Hepatocyte (in vitro differentiated cells): ENCODE results near the gene SEPTIN5. TPM values are rescaled to one million over a fixed set of nuclear protein-coding genes. Genes with fewer than 3 reads are reported as not detected.
"Not testable (repeated sequence)": the region's sequence is repeated elsewhere in the genome, so short reads cannot be mapped to it uniquely, and the experiment has no call there.

Experiments
- DNase-seq: peaks from one replicate; pipeline ENCODE4 v3.0.0-alpha.2; 2016; ENCODE audit warnings: low spot score
- H2AFZ ChIP-seq: fragments of 200-600 bp; sonication (generic); 2 replicates; pipeline ENCODE4 v1.6.0; 2016; ENCODE audit warnings: antibody characterized with exemption, mild to moderate bottlenecking
- H3K27ac ChIP-seq: fragments of 200-600 bp; sonication (generic); 2 replicates; pipeline ENCODE4 v1.5.1; 2016; ENCODE audit warnings: mild to moderate bottlenecking
- H3K27me3 ChIP-seq: fragments of 200-600 bp; sonication (generic); 2 replicates; pipeline ENCODE4 v1.6.1; 2016
- H3K36me3 ChIP-seq: fragments of 200-600 bp; sonication (generic); replicated peaks from 2 replicates; pipeline ENCODE4 v1.5.1; 2016; ENCODE audit warnings: low read depth; ENCODE audit not compliant: insufficient read depth
- H3K4me1 ChIP-seq: fragments of 200-600 bp; sonication (generic); 2 replicates; pipeline ENCODE4 v1.5.1; 2016; ENCODE audit warnings: mild to moderate bottlenecking, moderate library complexity; ENCODE audit not compliant: insufficient read depth
- H3K4me2 ChIP-seq: fragments of 200-600 bp; sonication (generic); 2 replicates; pipeline ENCODE4 v1.6.0; 2016
- H3K4me3 ChIP-seq: fragments of 200-600 bp; sonication (generic); 2 replicates; pipeline ENCODE4 v1.5.1; 2016; ENCODE audit warnings: mild to moderate bottlenecking
- H3K79me2 ChIP-seq: fragments of 200-600 bp; sonication (generic); 2 replicates; pipeline ENCODE4 v1.6.0; 2017; ENCODE audit warnings: mild to moderate bottlenecking
- H3K9me2 ChIP-seq: fragments of 200-600 bp; sonication (generic); replicated peaks from 2 replicates; pipeline ENCODE4 v1.6.0; 2017; ENCODE audit warnings: mild to moderate bottlenecking; ENCODE audit not compliant: insufficient read depth
- H3K9me3 ChIP-seq: fragments of 200-600 bp; sonication (generic); 2 replicates; pipeline ENCODE4 v1.5.1; 2016; ENCODE audit warnings: low read depth, mild to moderate bottlenecking
- H4K20me1 ChIP-seq: fragments of 200-600 bp; sonication (generic); 2 replicates; pipeline ENCODE4 v1.6.0; 2016; ENCODE audit warnings: mild to moderate bottlenecking; ENCODE audit not compliant: insufficient read depth, poor library complexity, severe bottlenecking
- EZH2 ChIP-seq: fragments of 200-600 bp; sonication (generic); IDR thresholded peaks from 2 replicates; pipeline ENCODE4 v1.6.1; 2016; ENCODE audit warnings: antibody characterized with exemption, mild to moderate bottlenecking, borderline replicate concordance
- EZH2phosphoT487 ChIP-seq: fragments of 200-600 bp; sonication (generic); IDR thresholded peaks from one replicate; pipeline ENCODE4 v1.6.1; 2018; ENCODE audit warnings: antibody characterized with exemption, mild to moderate bottlenecking, low read depth, moderate library complexity; ENCODE audit not compliant: unreplicated experiment, severe bottlenecking
- WGBS: methylation state at CpG from one replicate; pipeline ENCODE4 v1.1.6; 2016; ENCODE audit warnings: low lambda C conversion rate; ENCODE audit errors: missing lambda C conversion rate; 5-methylcytosine and 5-hydroxymethylcytosine counted together
- polyA plus RNA-seq: library from polyadenylated mRNA; unstranded; fragments of >200 nt; fragmentation: Nextera tagmentation; extraction: Ambion mirVana; gene quantifications from 2 replicates; pipeline ENCODE4 v1.2.1, GENCODE V29; 2016
- total RNA-seq: library from RNA; depleted of rRNA; stranded (reverse); fragments of >200 nt; gene quantifications from 2 replicates; pipeline ENCODE4 v1.2.3, GENCODE V29; 2014
- TF ChIP-seq, protein P1 (sequence below): fragments of 200-600 bp; sonication (generic); IDR thresholded peaks from 2 replicates; pipeline ENCODE4 v1.5.1; 2016; ENCODE audit warnings: antibody characterized with exemption, mild to moderate bottlenecking; ENCODE audit not compliant: poor library complexity

Gene SEPTIN5
- total and polyA plus RNA-seq, 2 experiments from 2014 or later: 9.4 to 10.0 TPM

DNA sequence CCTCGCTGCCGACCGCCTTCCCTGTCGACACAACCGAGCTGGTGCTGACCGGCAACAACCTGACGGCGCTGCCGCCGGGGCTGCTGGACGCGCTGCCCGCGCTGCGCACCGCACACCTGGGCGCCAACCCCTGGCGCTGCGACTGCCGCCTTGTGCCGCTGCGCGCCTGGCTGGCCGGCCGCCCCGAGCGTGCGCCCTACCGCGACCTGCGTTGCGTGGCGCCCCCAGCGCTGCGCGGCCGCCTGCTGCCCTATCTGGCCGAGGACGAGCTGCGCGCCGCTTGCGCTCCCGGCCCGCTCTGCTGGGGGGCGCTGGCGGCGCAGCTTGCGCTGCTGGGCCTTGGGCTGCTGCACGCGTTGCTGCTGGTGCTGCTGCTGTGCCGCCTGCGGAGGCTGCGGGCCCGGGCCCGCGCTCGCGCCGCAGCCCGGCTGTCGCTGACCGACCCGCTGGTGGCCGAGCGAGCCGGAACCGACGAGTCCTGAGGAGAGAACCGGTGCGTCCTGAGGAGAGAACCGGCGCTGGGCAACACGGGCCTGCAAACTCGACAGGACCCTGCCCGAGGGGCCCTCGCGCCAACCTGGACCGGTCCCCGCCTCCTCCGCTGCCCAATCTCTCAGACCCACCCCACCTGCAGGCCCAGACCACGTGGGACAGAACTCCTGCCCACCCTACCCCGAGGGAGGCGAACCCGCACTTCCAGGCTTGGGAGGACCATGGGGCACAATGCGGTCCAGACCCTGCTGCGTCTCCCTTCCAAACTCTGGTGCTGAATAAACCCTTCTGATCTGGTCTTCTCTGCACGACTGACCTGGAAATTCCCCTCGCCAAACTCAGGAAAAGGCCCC lies 9.9 kb downstream of the SEPTIN5 start:
- Histone ChIP-seq H3K79me2 (no peaks in the 10 kb centered on the region), H3K4me3 (no peak overlapping the region), H3K9me3 (no peaks in the 10 kb centered on the region), H3K4me2 (peak overlapping the region; percentile 79), H2AFZ (no peak overlapping the region), H3K27me3 (peaks cover 73% of the 10 kb centered on the region), H4K20me1 (peaks cover 5% of the 10 kb centered on the region), H3K27ac (no peak overlapping the region), H3K4me1 (peaks cover 11% of the 10 kb centered on the region), H3K9me2 (no peaks in the 10 kb centered on the region), H3K36me3 (no peaks in the 10 kb centered on the region)
- TF ChIP-seq, protein P1, sequence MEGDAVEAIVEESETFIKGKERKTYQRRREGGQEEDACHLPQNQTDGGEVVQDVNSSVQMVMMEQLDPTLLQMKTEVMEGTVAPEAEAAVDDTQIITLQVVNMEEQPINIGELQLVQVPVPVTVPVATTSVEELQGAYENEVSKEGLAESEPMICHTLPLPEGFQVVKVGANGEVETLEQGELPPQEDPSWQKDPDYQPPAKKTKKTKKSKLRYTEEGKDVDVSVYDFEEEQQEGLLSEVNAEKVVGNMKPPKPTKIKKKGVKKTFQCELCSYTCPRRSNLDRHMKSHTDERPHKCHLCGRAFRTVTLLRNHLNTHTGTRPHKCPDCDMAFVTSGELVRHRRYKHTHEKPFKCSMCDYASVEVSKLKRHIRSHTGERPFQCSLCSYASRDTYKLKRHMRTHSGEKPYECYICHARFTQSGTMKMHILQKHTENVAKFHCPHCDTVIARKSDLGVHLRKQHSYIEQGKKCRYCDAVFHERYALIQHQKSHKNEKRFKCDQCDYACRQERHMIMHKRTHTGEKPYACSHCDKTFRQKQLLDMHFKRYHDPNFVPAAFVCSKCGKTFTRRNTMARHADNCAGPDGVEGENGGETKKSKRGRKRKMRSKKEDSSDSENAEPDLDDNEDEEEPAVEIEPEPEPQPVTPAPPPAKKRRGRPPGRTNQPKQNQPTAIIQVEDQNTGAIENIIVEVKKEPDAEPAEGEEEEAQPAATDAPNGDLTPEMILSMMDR: no peak
- TF ChIP-seq EZH2 (no peak), EZH2phosphoT487 (no peak)
- WGBS: 8% methylated on average over 62 of the region's 89 CpGs
- peak; percentile 73 for DNase-seq

DNA sequence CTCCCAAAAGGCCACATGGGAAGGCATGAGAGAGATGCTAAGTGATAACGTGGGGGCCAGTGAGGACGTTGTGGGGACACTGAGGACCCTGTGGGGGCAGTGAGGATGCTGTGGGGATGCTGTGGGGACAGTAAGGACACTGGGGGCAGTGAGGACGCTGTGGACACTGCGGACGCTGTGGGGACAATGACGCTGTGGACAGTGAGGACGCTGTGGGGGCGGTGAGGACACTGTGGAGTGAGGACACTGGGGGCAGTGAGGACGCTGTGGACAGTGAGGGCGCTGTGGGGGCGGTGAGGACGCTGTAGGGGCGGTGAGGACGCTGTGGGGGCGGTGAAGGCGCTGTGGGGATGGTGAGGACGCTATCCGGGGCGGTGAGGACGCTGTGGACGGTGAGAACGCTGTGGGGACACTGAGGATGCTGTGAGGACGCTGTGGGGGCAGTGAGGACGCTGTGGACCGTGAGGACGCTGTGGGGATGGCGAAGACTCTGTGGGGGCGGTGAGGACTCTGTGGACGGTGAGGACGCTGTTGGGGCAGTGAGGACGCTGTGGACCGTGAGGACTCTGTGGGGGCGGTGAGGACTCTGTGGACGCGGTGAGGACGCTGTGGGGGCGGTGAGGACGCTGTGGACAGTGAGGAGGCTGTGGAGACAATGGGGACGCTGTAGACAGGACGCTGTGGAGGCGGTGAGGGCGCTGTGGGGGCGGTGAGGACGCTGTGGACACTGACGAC lies 10.8 kb downstream of the SEPTIN5 start:
- Histone ChIP-seq H3K4me3 (no peak overlapping the region), H3K36me3 (no peaks in the 10 kb centered on the region), H3K4me1 (peaks cover 11% of the 10 kb centered on the region), H3K4me2 (no peak overlapping the region), H3K79me2 (no peaks in the 10 kb centered on the region), H3K9me3 (no peaks in the 10 kb centered on the region), H4K20me1 (peaks cover 5% of the 10 kb centered on the region), H3K27me3 (peaks cover 64% of the 10 kb centered on the region), H3K27ac (no peak overlapping the region), H3K9me2 (no peaks in the 10 kb centered on the region), H2AFZ (no peak overlapping the region)
- no peak for DNase-seq
- 66% methylated on average over 10 of the region's 45 CpGs for WGBS
- peak; percentile 36 for TF ChIP-seq EZH2
- TF ChIP-seq, protein P1: no peak

DNA sequence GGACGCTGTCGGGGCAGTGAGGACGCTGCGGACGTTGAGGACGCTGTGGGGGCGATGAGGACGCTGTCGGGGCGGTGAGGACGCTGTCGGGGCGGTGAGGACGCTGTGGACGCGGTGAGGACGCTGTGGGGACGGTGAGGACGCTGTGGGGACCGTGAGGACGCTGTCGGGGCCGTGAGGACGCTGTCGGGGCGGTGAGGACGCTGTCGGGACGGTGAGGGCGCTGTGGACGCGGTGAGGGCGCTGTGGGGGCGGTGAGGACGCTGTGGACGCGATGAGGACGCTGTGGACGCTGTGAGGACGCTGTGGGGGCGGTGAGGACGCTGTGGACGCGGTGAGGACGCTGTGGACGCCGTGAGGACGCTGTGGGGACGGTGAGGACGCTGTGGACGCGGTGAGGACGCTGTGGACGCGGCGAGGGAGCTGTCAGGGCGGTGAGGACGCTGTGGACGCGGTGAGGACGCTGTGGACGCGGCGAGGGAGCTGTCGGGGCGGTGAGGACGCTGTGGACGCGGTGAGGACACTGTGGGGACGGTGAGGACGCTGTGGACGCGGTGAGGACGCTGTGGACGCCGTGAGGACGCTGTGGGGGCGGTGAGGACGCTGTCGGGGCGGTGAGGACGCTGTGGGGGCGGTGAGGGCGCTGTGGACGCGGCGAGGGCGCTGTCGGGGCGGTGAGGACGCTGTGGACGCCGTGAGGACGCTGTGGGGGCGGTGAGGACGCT lies 11.9 kb downstream of the SEPTIN5 start:
- whole genome bisulfite sequencing: 87% methylated on average over 11 of the region's 96 CpGs
- not testable (repeated sequence) for H3K4me2 ChIP-seq, DNase-seq, H3K79me2 ChIP-seq, H3K9me2 ChIP-seq, H4K20me1 ChIP-seq, H3K27ac ChIP-seq, H3K36me3 ChIP-seq, H2AFZ ChIP-seq, H3K9me3 ChIP-seq, H3K4me3 ChIP-seq
- peaks cover 11% of the 10 kb centered on the region for H3K4me1 ChIP-seq
- H3K27me3 ChIP-seq: peaks cover 52% of the 10 kb centered on the region
